ENCODE measurements around the gene POU6F2.

POU6F2 gene

GRCh38 chr7:39280337-39280736 is 302.6 kb downstream of the POU6F2 start:
- Histone ChIP-seq H3K27me3 (ENCODE audit: insufficient read depth, low read length, poor library complexity, severe bottlenecking) (no peaks in the 10 kb centered on the region), H3K4me3 (ENCODE audit: low read length, poor library complexity, severe bottlenecking) (no peak overlapping the region), H3K36me3 (ENCODE audit: insufficient read depth, low read length) (no peaks in the 10 kb centered on the region), H3K9ac (ENCODE audit: low read depth, low read length, poor library complexity, severe bottlenecking) (no peak overlapping the region), H3K4me1 (ENCODE audit: insufficient read depth, low read length, poor library complexity, severe bottlenecking) (no peaks in the 10 kb centered on the region), H4K20me1 (ENCODE audit: insufficient read depth, low read length, poor library complexity, severe bottlenecking) (no peaks in the 10 kb centered on the region), H3K4me2 (ENCODE audit: low read depth, low read length, poor library complexity, severe bottlenecking) (no peak overlapping the region), H3K79me2 (ENCODE audit: insufficient read depth, low read length) (no peaks in the 10 kb centered on the region), H3K9me2 (replicated peaks; ENCODE audit: low read depth, low read length) (no peaks in the 10 kb centered on the region), H3K9me3 (ENCODE audit: insufficient read depth, low read depth, low read length) (no peaks in the 10 kb centered on the region), H2AFZ (ENCODE audit: low read length) (no peak overlapping the region), H3F3A (ENCODE audit: low read depth) (no peaks in the 10 kb centered on the region)
- TF ChIP-seq CTCF (conservative IDR thresholded peaks at IDR 0.05; ENCODE audit: low read length) (no peak), EZH2phosphoT487 (IDR thresholded peaks at IDR 0.05; ENCODE audit: borderline replicate concordance) (no peak)

- H3K36me3 ChIP-seq (ENCODE audit: insufficient read depth, low read length): no peaks in the 10 kb centered on the region
Measured at GRCh38 chr7:39285256-39285655, 307.5 kb downstream of the POU6F2 start.

GRCh38 chr7:39288303-39288702 is 310.6 kb downstream of the POU6F2 start:
- Histone ChIP-seq H3K9me3 (ENCODE audit: insufficient read depth, low read depth, low read length) (no peaks in the 10 kb centered on the region), H3K79me2 (ENCODE audit: insufficient read depth, low read length) (no peaks in the 10 kb centered on the region), H3K36me3 (ENCODE audit: insufficient read depth, low read length) (no peaks in the 10 kb centered on the region), H3K4me1 (ENCODE audit: insufficient read depth, low read length, poor library complexity, severe bottlenecking) (no peaks in the 10 kb centered on the region), H4K20me1 (ENCODE audit: insufficient read depth, low read length, poor library complexity, severe bottlenecking) (no peaks in the 10 kb centered on the region), H3K4me2 (ENCODE audit: low read depth, low read length, poor library complexity, severe bottlenecking) (no peak overlapping the region), H3F3A (ENCODE audit: low read depth) (no peaks in the 10 kb centered on the region), H3K4me3 (ENCODE audit: low read length, poor library complexity, severe bottlenecking) (no peak overlapping the region), H3K27me3 (ENCODE audit: insufficient read depth, low read length, poor library complexity, severe bottlenecking) (no peaks in the 10 kb centered on the region), H3K9me2 (replicated peaks; ENCODE audit: low read depth, low read length) (no peaks in the 10 kb centered on the region), H3K9ac (ENCODE audit: low read depth, low read length, poor library complexity, severe bottlenecking) (no peak overlapping the region), H2AFZ (ENCODE audit: low read length) (no peak overlapping the region)
- no peak for TF ChIP-seq EZH2phosphoT487 (IDR thresholded peaks at IDR 0.05; ENCODE audit: borderline replicate concordance)

More at GRCh38 chr7:39285256-39285655, 307.5 kb downstream of the POU6F2 start:
- no peaks in the 10 kb centered on the region for H4K20me1 ChIP-seq (ENCODE audit: insufficient read depth, low read length, poor library complexity, severe bottlenecking)
- no peaks in the 10 kb centered on the region for H3K27me3 ChIP-seq (ENCODE audit: insufficient read depth, low read length, poor library complexity, severe bottlenecking)
- no peaks in the 10 kb centered on the region for H3F3A ChIP-seq (ENCODE audit: low read depth)
- TF ChIP-seq CTCF (conservative IDR thresholded peaks at IDR 0.05; ENCODE audit: low read length): no peak
- TF ChIP-seq EZH2phosphoT487 (IDR thresholded peaks at IDR 0.05; ENCODE audit: borderline replicate concordance): no peak
- no peak overlapping the region for H3K4me2 ChIP-seq (ENCODE audit: low read depth, low read length, poor library complexity, severe bottlenecking)
- H3K79me2 ChIP-seq (ENCODE audit: insufficient read depth, low read length): no peaks in the 10 kb centered on the region
- H2AFZ ChIP-seq (ENCODE audit: low read length): no peak overlapping the region
- no peak overlapping the region for H3K4me3 ChIP-seq (ENCODE audit: low read length, poor library complexity, severe bottlenecking)
- H3K9me3 ChIP-seq (ENCODE audit: insufficient read depth, low read depth, low read length): no peaks in the 10 kb centered on the region
- no peaks in the 10 kb centered on the region for H3K9me2 ChIP-seq (replicated peaks; ENCODE audit: low read depth, low read length)
- no peak overlapping the region for H3K9ac ChIP-seq (ENCODE audit: low read depth, low read length, poor library complexity, severe bottlenecking)
- no peaks in the 10 kb centered on the region for H3K4me1 ChIP-seq (ENCODE audit: insufficient read depth, low read length, poor library complexity, severe bottlenecking)

GRCh38 chr7:39291628-39292410 is 314.1 kb downstream of the POU6F2 start:
- H4K20me1 ChIP-seq (ENCODE audit: insufficient read depth, low read length, poor library complexity, severe bottlenecking): no peaks in the 10 kb centered on the region
- no peaks in the 10 kb centered on the region for H3K36me3 ChIP-seq (ENCODE audit: insufficient read depth, low read length)
- H2AFZ ChIP-seq (ENCODE audit: low read length): no peak overlapping the region
- H3K4me3 ChIP-seq (ENCODE audit: low read length, poor library complexity, severe bottlenecking): no peak overlapping the region
- no peaks in the 10 kb centered on the region for H3K9me2 ChIP-seq (replicated peaks; ENCODE audit: low read depth, low read length)
- no peaks in the 10 kb centered on the region for H3K27me3 ChIP-seq (ENCODE audit: insufficient read depth, low read length, poor library complexity, severe bottlenecking)
- H3K4me1 ChIP-seq (ENCODE audit: insufficient read depth, low read length, poor library complexity, severe bottlenecking): no peaks in the 10 kb centered on the region
- TF ChIP-seq EZH2phosphoT487 (IDR thresholded peaks at IDR 0.05; ENCODE audit: borderline replicate concordance): no peak
- no peak for TF ChIP-seq CTCF (conservative IDR thresholded peaks at IDR 0.05; ENCODE audit: low read length)
- no peak overlapping the region for H3K9ac ChIP-seq (ENCODE audit: low read depth, low read length, poor library complexity, severe bottlenecking)
- H3K79me2 ChIP-seq (ENCODE audit: insufficient read depth, low read length): no peaks in the 10 kb centered on the region
- no peak overlapping the region for H3K4me2 ChIP-seq (ENCODE audit: low read depth, low read length, poor library complexity, severe bottlenecking)
- no peaks in the 10 kb centered on the region for H3K9me3 ChIP-seq (ENCODE audit: insufficient read depth, low read depth, low read length)
- H3F3A ChIP-seq (ENCODE audit: low read depth): no peaks in the 10 kb centered on the region

Data from Loucy (cell line).